T-helper 1 cell (primary cell): ENCODE data around the gene ATRNL1.
"Not testable (repeated sequence)": the region's sequence is repeated elsewhere in the genome, so short reads cannot be mapped to it uniquely, and the experiment has no call there.

Experiments
- DNase-seq, 5 donors: peaks; one replicate each; pipeline ENCODE4 v3.0.0-alpha.2; 2012 to 2020

The ATRNL1 gene

DNA sequence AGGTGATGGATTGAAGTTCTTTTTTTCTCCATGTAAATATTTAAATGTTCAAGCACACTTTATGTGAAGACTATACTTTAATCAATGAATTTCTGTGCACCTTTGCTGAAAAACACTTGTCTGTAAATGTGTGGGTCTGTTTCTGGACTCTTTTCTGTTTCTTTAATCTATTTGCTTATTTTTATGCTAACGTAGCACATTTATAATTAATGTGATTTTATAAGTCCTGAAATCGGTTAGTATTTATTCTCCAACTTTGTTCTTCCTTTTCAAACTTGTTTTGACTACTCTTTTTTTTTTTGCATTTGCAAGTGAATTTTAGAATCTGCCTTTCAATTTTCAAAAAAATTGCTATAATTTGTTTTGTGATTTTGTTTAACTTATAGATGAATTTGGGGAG lies 334.4 kb downstream of the ATRNL1 start:
- no peak for DNase-seq

DNA sequence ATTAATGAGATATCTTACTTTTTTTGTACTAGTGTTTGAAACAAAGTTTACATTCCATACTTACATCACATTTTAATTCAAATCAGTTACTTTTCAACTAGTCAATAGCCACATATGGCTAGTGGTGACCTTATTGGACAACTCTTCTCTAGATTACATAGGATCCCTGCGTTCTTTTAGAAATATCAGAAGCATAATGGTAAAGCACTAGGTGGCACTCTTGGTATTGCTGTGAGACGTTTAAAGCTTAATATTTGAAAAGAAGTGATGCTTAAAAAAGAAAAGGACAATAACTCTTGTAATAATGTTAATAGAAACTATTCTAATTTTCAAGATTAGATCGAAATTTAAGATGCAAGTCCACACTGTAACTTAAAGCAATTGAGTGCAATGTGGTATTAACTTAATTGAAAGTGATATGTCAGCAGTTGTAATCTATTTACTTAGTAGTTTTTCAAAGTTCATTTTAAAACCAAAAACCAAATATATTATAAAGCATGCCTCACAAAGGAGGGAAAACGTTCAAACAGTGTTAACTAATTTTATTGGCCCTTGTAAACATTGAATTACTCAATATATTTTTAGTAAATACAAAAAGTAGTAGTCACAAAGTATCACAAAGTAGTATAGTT lies 339.1 kb downstream of the ATRNL1 start:
- DNase-seq, result no peak

DNA sequence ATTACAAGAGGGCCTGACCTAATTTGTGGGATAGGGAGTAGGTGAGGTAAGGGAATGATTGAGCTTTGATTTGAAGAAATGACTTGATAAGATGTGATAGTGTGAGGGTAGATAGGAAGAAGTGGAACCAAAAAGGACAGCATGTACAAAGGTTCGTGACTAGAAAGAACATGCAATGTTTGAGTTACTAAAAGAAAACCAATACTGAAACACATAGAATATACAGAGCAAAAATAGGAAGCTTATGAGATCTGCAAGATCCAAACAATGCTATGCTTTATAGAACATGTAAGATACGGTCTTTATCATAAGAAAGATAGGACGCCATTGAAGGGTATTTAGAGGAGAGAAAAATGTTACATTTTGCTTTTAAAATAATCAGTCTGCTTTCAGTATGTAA lies 343.8 kb downstream of the ATRNL1 start:
- no peak for DNase-seq

DNA sequence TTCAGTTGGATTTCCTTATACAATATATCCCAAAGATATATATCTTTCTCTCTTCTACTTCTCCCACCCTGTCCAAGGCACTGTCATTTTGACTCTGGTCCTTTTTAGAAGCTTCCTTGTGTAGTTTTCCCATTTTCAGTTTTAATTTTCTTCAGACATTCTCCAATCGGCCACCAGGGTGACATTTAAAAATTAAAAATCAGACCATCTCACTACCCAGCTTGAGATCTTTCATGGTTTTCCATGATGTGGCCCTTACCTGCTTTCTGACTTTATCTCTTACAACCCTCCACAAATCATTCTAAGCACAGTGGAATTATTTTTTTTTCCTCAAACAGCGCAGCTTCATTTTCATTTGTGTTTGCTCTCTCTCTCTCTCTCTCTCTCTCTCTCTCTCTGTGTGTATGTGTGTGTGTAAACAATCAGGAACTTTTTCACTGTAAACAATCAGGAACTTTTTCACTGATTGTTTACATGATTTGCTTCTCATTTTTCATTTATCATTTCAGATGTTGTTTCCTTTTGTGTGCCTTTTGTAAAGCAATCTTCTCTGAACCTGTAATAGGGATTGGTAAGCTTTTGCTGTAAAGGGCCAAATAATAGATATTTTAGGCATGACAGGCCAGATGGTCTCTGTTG lies 348.9 kb downstream of the ATRNL1 start:
- DNase-seq, result no peak

DNA sequence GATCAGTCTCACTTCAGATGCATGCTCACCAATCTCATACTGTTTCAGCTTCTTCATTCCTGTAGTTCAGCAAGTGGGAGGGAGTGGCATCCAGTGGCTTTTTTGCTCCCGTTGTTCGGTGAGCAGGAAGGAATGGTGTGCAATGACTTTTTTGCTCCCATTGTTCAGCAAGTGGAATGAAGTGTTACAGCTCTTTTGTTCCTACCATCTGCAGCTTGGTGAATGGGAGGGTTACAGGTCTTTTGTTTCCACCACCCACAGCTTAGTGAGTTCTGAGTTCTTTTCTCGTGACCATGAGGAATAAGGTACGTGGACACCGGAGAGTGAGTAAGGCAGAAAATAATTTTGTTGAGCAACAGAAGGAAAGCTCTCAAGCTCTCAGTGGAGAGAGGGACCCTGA lies 363.6 kb downstream of the ATRNL1 start:
- no peak for DNase-seq

DNA sequence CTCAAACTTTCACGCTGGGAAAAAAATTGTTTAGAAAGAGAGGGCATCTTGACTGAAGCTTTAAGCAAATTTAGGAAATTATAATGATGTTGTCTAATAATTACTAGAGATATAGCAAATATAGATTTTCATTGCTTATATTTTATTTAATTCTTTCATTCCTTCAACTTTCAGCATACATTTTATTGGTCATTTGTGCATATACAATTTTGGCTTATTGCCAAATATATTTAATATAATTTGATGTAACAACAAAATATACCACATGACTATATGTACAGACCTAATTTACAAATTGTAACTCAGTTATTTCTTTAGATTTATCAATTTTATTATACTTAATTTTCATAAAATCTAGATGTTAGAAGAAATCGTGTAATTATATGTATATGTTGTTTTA lies 390.1 kb downstream of the ATRNL1 start:
- DNase-seq, result no peak

DNA sequence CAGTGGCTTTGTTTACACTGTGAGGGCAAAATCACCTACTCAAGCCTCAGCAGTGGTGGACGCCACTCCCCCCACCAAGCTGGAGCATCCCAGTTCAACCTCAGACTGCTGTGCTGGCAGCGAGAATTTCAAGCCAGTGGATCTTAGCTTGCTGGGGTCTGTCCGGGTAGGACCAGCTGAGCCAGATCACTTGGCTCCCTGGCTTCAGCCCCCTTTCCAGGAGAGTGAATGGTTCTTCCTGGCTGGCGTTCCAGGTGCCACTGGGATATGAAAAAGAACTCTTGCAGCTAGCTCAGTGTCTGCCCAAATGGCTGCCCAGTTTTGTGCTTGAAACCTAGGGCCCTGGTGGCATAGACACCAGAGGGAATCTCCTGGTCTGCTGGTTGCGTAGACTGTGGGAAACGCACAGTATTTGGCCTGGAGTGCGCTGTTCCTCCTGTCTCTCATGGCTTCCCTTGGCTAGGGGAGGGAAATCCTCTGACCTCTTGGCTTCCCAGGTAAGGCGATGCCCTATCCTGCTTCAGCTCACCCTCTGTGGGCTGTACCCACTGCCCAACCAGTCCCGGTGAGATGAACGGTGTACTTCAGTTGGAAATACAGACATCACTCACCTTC lies 398.5 kb downstream of the ATRNL1 start:
- DNase-seq, result no peak

DNA sequence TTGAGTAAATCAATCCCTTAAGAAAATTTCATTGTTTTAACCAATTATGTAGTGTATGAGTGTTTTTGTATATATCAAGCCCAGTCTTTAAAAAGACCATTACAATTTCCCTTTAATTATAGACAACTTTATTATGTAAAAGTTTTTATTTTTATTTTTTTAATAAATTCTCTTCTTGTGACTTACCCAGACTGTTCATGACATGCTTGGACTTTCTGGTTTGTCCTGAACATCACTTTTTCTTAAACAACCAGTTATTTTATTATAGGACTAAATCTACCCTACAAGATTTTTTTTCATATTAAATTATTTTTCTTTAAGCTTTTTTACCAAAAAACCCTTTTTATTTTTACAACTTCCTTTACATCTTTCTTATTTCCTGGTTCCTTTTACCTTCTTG lies 410.4 kb downstream of the ATRNL1 start:
- DNase-seq, result no peak

DNA sequence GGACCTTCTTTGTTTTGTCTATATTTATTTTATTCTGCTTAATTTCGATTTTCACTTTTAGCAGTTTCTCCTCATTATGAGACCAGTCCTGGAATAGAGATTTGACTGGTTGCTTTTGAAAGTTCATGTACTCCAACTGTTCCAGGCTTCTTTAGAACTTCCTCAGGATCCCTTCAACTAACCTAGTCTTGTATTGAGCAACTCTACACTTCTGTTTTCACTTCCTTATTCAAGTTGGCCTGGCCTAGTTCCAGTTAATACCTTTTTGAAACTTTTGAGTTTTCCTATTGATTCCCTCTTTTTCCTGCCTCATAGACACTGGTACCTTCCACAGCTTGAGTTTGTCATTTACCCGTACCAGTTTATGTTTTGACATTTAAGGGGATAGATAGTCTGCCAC lies 421.7 kb downstream of the ATRNL1 start:
- DNase-seq, result no peak

DNA sequence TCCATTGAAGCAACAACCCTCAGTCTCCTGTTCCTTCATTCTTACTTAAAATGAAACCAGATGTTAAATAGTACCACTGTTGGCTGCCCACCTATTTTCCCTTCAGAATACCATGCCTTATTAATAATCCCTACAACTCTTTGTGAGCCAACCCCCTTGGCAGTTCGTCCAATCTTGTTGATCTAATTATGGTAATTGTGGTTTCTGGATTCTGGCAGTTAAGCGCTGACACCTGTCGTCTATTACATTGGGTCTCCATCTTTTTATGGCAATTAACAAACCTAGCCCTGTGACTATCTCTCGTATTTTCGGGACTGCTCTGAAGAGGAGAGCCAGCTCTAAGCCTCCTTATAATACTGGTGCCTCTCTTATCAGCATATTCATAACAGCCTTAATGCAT lies 432.0 kb downstream of the ATRNL1 start:
- no peak for DNase-seq

DNA sequence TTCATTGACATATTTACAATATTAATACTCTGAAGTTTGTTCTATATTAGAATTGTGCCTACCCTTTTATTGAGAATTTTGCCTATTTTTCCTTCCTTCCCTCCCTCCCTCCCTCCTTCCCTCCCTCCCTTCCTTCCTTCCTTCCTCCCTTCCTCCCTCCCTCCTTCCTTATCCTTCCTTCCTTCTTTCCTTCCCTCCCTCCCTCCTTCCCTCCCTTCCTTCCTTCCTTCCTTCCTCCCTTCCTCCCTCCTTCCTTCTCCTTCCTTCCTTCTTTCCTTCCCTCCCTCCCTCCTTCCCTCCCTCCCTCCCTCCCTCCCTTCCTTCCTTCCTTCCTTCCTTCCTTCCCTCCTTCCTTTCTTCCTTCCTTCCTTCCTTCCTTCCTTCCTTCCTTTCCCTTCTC lies 434.5 kb downstream of the ATRNL1 start:
- DNase-seq, result not testable (repeated sequence)

DNA sequence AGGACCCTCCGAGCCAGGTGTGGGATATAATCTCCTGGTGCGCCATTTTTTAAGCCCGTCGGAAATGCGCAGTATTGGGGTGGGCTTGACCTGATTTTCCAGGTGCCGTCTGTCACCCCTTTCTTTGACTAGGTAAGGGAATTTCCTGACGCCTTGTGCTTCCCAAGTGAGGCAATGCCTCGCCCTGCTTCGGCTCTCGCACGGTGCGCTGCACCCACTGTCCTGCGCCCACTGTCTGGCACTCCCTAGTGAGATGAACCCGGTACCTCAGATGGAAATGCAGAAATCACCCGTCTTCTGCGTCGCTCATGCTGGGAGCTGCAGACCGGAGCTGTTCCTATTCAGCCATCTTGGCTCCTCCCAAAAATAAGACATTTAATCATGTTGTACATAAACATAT lies 443.2 kb downstream of the ATRNL1 start:
- not testable (repeated sequence) for DNase-seq

DNA sequence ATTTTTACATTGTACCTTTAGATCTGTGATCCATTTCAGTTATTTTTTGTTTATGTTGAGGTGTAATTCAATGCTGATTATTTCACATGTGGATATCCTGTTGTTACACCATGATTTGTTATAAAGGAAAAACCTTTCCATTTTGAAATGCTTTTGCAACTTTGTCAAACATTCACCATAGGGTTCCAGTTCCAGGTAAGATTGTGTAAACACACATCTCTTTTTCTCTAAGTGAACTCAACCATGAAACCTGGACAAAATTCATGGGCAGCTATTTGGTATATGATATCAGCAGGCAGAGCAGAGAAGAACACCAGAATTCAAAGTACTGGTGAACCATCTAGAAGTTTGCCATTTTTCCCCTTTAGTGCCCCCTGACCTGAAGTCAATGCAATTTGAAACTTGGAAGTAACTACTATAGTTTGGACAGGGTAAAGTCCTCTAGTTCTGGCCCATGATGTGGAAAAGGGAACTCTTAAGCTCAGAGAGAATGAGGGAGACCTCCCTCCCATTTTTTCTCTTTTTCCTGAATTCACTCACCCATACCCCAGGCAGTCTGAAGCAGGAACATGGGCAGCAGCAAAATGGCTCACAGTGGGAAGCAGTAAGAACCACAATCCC lies 446.1 kb downstream of the ATRNL1 start:
- no peak for DNase-seq

DNA sequence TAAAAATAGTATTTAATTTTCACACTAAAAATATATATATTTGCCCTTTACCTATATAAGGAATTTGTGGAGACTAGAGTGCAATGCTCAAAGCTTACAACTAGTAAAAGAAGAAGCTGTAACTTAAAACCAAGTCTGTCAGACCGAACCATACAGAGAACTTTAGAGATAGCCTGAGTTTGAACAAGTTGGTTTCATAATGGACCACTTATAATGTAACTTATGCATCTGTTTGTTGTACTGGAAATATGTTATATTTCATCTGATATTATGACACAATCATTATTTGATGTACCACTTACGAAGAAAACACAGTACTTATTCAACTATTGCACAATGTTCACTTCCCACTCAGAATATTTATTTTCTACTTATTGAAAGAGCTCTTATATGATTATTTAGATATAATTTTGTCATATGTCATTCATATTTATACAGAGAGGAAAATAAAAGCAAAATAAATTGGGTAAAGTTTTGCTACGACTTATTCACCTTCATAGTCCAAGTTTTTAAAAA lies 462.8 kb downstream of the ATRNL1 start:
- no peak for DNase-seq

DNA sequence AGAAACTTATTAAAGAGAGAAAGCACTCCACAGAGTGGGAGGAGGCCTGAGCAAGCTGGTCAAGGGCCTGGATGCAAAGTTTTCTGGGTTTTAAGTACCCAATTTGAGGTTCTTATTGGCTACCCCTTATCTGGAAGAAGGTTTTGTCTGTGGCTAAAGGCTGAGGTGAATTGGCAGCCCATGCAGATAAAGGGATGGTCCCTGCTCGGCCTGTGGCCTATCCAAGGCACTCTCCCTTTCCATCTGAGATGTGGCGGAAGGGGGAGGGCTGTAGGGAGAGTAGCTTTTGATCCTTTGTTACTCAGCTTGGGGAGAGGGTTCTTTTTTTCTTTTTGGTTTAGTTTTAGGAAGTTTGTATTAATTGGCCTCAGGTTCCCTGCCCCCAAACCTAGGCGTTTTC lies 465.1 kb downstream of the ATRNL1 start:
- DNase-seq, result no peak

DNA sequence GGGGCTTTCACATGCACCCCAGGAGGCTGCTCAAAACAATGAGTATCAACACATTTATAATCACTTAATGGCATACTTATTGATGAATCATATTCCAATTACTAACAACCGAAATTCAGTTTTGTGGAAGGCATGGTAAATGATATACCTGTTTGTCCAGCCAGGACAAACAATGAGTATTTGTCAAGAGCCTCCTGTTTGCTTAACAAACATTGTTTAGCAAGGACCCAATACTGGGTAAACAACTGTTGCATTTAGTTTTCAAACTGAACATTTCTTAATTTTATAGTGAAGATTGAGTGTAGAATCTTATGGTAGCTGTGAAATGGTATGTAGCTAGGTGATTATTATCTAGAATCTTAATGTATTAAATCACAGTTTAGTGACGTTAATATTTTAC lies 473.7 kb downstream of the ATRNL1 start:
- DNase-seq, result no peak

DNA sequence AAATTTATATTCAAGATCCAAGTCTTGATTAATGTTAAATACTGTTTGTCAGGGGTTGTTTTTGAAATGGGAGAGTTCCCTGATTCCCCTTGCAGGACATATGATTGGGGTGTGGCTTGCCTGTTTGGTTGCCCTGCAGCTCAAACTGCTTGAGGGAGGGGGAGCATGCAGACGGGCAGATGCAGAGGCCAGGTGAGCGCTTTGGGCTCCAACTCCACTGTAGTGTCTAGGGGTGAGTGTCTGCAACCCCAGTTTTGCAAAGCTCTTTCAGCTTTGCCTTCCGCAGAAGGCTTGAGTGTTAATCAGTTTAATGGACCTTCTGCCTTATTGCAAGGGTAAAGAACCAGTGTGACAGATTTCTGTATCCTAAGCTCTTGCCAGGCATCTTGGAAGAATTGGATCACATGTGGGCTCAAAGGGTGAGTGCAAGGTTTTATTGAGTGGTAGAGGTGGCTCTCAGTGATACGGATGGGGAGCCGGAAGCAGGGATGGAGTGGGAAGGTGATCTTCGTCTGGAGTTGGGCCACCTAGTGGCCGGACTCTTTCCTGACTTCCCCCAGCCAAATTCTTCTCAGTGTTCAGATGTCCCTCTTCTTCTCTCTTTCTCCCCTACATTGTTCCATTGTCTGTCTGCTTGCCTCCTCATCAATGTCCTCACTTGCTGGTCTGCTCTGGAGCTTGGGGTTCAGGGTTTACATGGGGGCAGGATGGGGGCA lies 479.7 kb downstream of the ATRNL1 start:
- DNase-seq, result no peak

DNA sequence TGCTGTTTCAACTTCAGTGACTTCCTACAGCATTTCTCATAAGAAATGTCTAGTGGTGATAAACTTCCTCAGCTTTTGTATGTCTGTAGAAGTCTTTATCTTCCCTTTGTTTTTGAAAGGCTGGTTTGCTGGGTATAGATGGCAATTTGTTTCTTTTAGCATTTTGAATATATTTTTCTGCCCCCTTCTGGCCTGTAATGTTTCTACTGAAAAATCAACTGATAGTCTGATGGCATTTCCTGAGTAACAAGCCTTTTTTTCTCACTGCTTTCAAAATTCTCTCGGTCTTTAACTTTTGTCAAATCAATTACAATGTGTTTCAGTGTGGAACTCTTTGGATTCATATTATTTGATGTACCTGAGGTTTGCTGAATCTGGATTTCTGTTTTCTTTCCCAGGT lies 487.1 kb downstream of the ATRNL1 start:
- no peak for DNase-seq

DNA sequence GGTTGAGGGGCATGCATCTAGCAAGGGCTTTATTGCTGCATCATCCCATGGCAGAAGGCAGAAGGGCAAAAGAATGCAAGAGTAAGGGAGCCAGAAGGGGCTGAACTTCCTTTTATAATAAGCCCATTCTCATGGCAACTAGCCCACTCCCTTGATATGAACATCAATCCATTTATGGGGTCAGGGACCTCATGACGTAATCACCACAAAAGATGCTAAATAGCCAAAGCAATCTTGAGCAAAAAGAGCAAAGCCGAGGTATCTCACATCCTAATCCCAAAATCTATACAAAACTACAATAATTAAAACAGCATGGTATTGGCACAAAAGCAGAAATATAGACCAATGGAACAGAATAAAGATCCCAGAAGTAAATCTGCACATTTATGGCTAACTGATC lies 499.9 kb downstream of the ATRNL1 start:
- DNase-seq, result no peak

DNA sequence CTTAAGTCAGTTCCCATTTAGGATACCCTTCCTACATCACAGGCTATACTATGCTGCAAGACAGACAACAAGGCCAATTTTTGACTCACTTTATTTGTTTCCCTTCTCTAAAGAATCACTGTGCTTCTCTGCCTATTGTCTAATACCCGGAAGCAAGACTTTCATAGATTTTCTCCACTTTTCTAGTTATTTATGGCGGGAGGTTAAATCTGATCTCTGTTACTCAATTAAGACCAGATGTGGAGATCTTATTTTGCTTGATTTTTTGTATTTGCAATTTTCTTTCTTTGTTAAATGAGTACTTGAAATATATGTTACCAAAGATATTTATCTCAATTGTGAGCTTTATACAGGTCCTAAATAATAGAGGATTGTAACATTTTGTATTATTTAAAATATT lies 511.5 kb downstream of the ATRNL1 start:
- DNase-seq, result no peak

DNA sequence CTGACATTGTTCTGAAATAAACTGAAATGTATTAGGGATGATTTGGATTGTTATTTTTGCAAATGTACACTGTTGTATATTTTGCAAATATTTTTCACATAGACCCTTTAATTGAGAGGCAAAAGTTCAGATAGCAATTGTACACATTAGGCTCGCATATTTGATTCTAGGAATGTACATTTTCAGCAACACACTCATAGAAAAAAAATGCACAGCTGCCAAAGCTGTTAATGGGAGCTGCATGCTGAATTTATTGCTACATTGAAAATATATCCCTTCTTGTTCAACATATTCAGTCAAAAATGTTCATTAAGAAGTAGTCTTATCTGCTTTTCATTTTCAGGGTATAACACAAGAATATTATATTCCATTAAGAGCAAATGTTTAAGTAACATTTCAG lies 512.9 kb downstream of the ATRNL1 start:
- no peak for DNase-seq

DNA sequence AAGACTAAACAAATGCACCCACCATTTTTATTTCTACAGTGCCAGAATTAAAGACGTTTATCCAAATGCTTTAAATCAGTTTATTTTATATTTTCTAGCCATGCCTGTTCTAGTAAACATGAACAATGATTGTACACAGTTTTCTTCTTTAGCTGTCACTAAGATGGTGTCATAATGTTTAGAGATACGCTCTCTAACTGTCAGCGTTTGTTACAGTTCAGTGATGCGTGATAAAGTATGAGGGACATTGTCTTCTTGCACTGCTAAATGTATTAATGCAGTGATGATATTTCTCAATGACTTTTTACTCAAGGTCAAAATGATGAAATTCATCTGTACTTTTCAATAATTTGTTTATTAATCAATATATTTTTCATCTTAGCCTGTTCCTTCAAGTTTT lies 513.6 kb downstream of the ATRNL1 start:
- no peak for DNase-seq

DNA sequence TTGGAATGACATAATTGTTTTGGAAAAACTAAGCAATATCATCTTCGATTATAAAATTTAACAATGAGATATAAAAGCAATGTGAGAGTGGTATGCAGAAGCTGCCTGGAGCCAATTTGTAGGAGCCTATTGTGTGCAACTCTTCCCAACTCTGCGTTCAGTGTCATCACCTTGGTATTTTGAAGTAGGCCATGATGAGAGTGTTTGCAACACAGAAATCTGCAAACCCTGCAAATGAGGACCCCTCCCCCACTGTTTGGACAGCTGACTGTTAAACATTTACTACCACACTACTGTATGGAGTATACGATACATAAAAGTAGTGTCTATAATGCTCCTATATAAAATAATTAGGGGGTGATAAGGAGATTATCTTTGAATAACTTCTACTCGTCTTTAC lies 531.3 kb downstream of the ATRNL1 start:
- DNase-seq, result no peak
